Upper lobe of left lung (tissue), 6 donors: ENCODE results near the gene LDLRAD3. TPM values are rescaled to one million over a fixed set of nuclear protein-coding genes. Genes with fewer than 3 reads are reported as not detected.

ENCODE experiments used
- ATAC-seq, 2 donors: fragments of 200-7000 bp; cut with Tn5 transposase; one replicate each; pipeline ENCODE4 v1.9.1; 2022; ENCODE audit warnings: mild to moderate bottlenecking in 2 of 2, moderate library complexity in 2 of 2; ENCODE audit not compliant: low FRiP score in 2 of 2
- DNase-seq, 2 donors: peaks; one replicate each; pipeline ENCODE4 v3.0.0-alpha.2; 2019 to 2020
- H3K27ac ChIP-seq, 4 donors: fragments of 200-600 bp; sonication (generic); one replicate each; pipeline ENCODE4 v1.5.1; 2016 to 2019
- H3K27me3 ChIP-seq, 4 donors: fragments of 200-600 bp; sonication (generic); one replicate each; pipeline ENCODE4 v1.5.1; 2017 to 2019
- H3K36me3 ChIP-seq, 4 donors: fragments of 200-600 bp; sonication (generic); one replicate each; pipeline ENCODE4 v1.5.1; 2016 to 2019
- H3K4me1 ChIP-seq, 4 donors: fragments of 200-600 bp; sonication (generic); one replicate each; pipeline ENCODE4 v1.5.1; 2018 to 2019
- H3K4me3 ChIP-seq, 4 donors: fragments of 200-600 bp; sonication (generic); one replicate each; pipeline ENCODE4 v1.5.1; 2017 to 2019; ENCODE audit warnings: mild to moderate bottlenecking in 2 of 4, moderate library complexity in 1 of 4
- H3K9me3 ChIP-seq, 4 donors: fragments of 200-600 bp; sonication (generic); one replicate each; pipeline ENCODE4 v1.5.1; 2018 to 2019
- CTCF ChIP-seq, 6 experiments: fragments of 450-650 bp in 4 of 6; fragments of 200-600 bp in 2 of 6; sonication (generic) in 2 of 6; IDR thresholded peaks; one replicate each; pipeline ENCODE4 v1.5.1; 2016 to 2019; ENCODE audit warnings: antibody characterized with exemption in 6 of 6
- EP300 ChIP-seq, 4 donors: sonication (generic); formaldehyde crosslinking; IDR thresholded peaks; one replicate each; pipeline ENCODE4 v1.5.1; 2017; ENCODE audit warnings: antibody characterized with exemption in 4 of 4, control low read depth in 2 of 4
- POLR2A ChIP-seq, 4 donors: fragments of 450-650 bp; IDR thresholded peaks; one replicate each; pipeline ENCODE4 v1.5.1; 2016 to 2017; ENCODE audit warnings: antibody characterized with exemption in 4 of 4, mild to moderate bottlenecking in 2 of 4
- POLR2AphosphoS5 ChIP-seq, 2 donors: sonication (generic); formaldehyde crosslinking; IDR thresholded peaks; one replicate each; pipeline ENCODE4 v1.5.1; 2017; ENCODE audit warnings: antibody characterized with exemption in 2 of 2
- WGBS, 2 donors: methylation state at CpG; one replicate each; pipeline ENCODE4 v1.1.5; 2017 to 2018; 5-methylcytosine and 5-hydroxymethylcytosine counted together
- total RNA-seq, 6 donors: library from RNA; depleted of rRNA in 4 of 6; stranded (reverse); fragments of >200 nt in 4 of 6; gene quantifications; one replicate each; pipeline versions ENCODE4 v1.1.0 to v1.2.1, GENCODE V29; 2016 to 2021
- donor health status: DM: no; HTN: no; CAD: no; lungs with moderate emphysema.
- donor health status: DM: no; HTN: yes; CAD: no; lungs with severe emphysema.

LDLRAD3 gene
- total RNA-seq, 6 donors from 2014 or later: 4.4 to 16.8 (median 7.4) TPM

- no peaks in the 10 kb centered on the region for H3K36me3 ChIP-seq
- peak; percentile 44 for TF ChIP-seq POLR2AphosphoS5 (IDR thresholded peaks at IDR 0.05)
- TF ChIP-seq POLR2A (IDR thresholded peaks at IDR 0.05): peak in 1 of 4 donors; percentile 41
- TF ChIP-seq EP300 (IDR thresholded peaks at IDR 0.05): peak in 1 of 4 donors; percentile 12
- no peak for TF ChIP-seq CTCF (IDR thresholded peaks at IDR 0.05)
- DNase-seq (peak in 1 of 2 donors; percentile 32), ATAC-seq (peak in 1 of 2 donors; percentile 32)
- no peaks in the 10 kb centered on the region for H3K9me3 ChIP-seq
- H3K4me3 ChIP-seq: no peak overlapping the region
- peaks cover 6 to 17% (median 10%) of the 10 kb centered on the region in 4 donors for H3K4me1 ChIP-seq
- H3K27me3 ChIP-seq: no peaks in the 10 kb centered on the region
- peak overlapping the region in 1 of 4 donors; percentile 23 for H3K27ac ChIP-seq
- 60 to 61% methylated on average over 7 to 9 of the region's 9 CpGs for WGBS, 2 donors
These were observed 129.7 kb downstream of the LDLRAD3 start for GRCh38 chr11:36073411-36074203.

GRCh38 chr11:36074941-36075431 lies 131.1 kb downstream of the LDLRAD3 start:
- DNase-seq (no peak), ATAC-seq (peak in 1 of 2 donors; percentile 18)
- WGBS, 2 donors: 40 to 77% methylated on average over 1 to 2 of the region's 2 CpGs
- H3K27me3 ChIP-seq: no peaks in the 10 kb centered on the region
- H3K9me3 ChIP-seq: no peaks in the 10 kb centered on the region
- no peaks in the 10 kb centered on the region for H3K36me3 ChIP-seq
- no peak overlapping the region for H3K27ac ChIP-seq
- H3K4me1 ChIP-seq: peaks cover 6 to 17% (median 10%) of the 10 kb centered on the region in 4 donors
- H3K4me3 ChIP-seq: no peak overlapping the region
- TF ChIP-seq CTCF (IDR thresholded peaks at IDR 0.05) (no peak), POLR2AphosphoS5 (IDR thresholded peaks at IDR 0.05) (no peak), EP300 (IDR thresholded peaks at IDR 0.05) (no peak), POLR2A (IDR thresholded peaks at IDR 0.05) (no peak)

- no peaks in the 10 kb centered on the region for H3K36me3 ChIP-seq
- H3K27me3 ChIP-seq: no peaks in the 10 kb centered on the region
- H3K4me1 ChIP-seq: peaks cover 6 to 17% (median 10%) of the 10 kb centered on the region in 4 donors
- TF ChIP-seq POLR2AphosphoS5 (IDR thresholded peaks at IDR 0.05) (no peak), POLR2A (IDR thresholded peaks at IDR 0.05) (no peak), EP300 (IDR thresholded peaks at IDR 0.05) (no peak)
- no peaks in the 10 kb centered on the region for H3K9me3 ChIP-seq
- 96 to 100% methylated on average over 2 to 4 of the region's 4 CpGs for WGBS, 2 donors
- no peak overlapping the region for H3K4me3 ChIP-seq
- DNase-seq (peak in 1 of 2 donors; percentile 50), ATAC-seq (no peak)
- H3K27ac ChIP-seq: no peak overlapping the region
These were observed 133.5 kb downstream of the LDLRAD3 start for GRCh38 chr11:36077368-36077767.

GRCh38 chr11:36077886-36078685 lies 134.2 kb downstream of the LDLRAD3 start:
- TF ChIP-seq CTCF (IDR thresholded peaks at IDR 0.05): no peak
- TF ChIP-seq POLR2A (IDR thresholded peaks at IDR 0.05): peak in 1 of 4 donors; percentile 23
- Histone ChIP-seq H3K4me3 (no peak overlapping the region), H3K4me1 (peaks cover 6 to 12% (median 9%) of the 10 kb centered on the region in 4 donors), H3K27me3 (no peaks in the 10 kb centered on the region), H3K36me3 (no peaks in the 10 kb centered on the region), H3K9me3 (no peaks in the 10 kb centered on the region), H3K27ac (no peak overlapping the region)
- 89 to 100% methylated on average over 2 to 7 of the region's 10 CpGs for WGBS, 2 donors
- ATAC-seq (no peak), DNase-seq (no peak)

- TF ChIP-seq CTCF (IDR thresholded peaks at IDR 0.05) (no peak), EP300 (IDR thresholded peaks at IDR 0.05) (no peak), POLR2A (IDR thresholded peaks at IDR 0.05) (no peak), POLR2AphosphoS5 (IDR thresholded peaks at IDR 0.05) (no peak)
These were observed 134.8 kb downstream of the LDLRAD3 start for GRCh38 chr11:36078686-36079055.

More at GRCh38 chr11:36078686-36079055, 134.8 kb downstream of the LDLRAD3 start:
- no peak overlapping the region for H3K27ac ChIP-seq
- no peaks in the 10 kb centered on the region for H3K36me3 ChIP-seq
- H3K4me3 ChIP-seq: no peak overlapping the region
- H3K27me3 ChIP-seq: no peaks in the 10 kb centered on the region
- WGBS, 2 donors: 94 to 100% methylated on average over 1 to 11 of the region's 11 CpGs
- peak in 1 of 2 donors; percentile 20 for DNase-seq
- H3K9me3 ChIP-seq: no peaks in the 10 kb centered on the region
- no peak for ATAC-seq
- peaks cover under 1 to 6% (median 6%) of the 10 kb centered on the region in 4 donors for H3K4me1 ChIP-seq
